DND-41 (cell line): Measurements from ENCODE around the gene TMEM131L.

Experiments
- EZH2 ChIP-seq: IDR thresholded peaks from 3 replicates; pipeline ENCODE4 v1.6.1; 2012; ENCODE audit warnings: borderline replicate concordance, low read depth, mild to moderate bottlenecking, moderate library complexity, low read length, inconsistent platforms; ENCODE audit not compliant: severe bottlenecking
- TF ChIP-seq, protein P1 (sequence below): IDR thresholded peaks from 2 replicates; pipeline ENCODE4 v1.5.1; 2012; ENCODE audit warnings: borderline replicate concordance, low read length, moderate library complexity, mild to moderate bottlenecking; ENCODE audit not compliant: poor library complexity, severe bottlenecking; ENCODE audit errors: extremely low read depth

GRCh38 chr4:153450544-153450917, 15.6 kb upstream of the TMEM131L start:
- TF ChIP-seq, protein P1, sequence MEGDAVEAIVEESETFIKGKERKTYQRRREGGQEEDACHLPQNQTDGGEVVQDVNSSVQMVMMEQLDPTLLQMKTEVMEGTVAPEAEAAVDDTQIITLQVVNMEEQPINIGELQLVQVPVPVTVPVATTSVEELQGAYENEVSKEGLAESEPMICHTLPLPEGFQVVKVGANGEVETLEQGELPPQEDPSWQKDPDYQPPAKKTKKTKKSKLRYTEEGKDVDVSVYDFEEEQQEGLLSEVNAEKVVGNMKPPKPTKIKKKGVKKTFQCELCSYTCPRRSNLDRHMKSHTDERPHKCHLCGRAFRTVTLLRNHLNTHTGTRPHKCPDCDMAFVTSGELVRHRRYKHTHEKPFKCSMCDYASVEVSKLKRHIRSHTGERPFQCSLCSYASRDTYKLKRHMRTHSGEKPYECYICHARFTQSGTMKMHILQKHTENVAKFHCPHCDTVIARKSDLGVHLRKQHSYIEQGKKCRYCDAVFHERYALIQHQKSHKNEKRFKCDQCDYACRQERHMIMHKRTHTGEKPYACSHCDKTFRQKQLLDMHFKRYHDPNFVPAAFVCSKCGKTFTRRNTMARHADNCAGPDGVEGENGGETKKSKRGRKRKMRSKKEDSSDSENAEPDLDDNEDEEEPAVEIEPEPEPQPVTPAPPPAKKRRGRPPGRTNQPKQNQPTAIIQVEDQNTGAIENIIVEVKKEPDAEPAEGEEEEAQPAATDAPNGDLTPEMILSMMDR: no peak
- TF ChIP-seq EZH2: no peak
